Measurements from ENCODE around the gene CDH23. TPM values are rescaled to one million over a fixed set of nuclear protein-coding genes. Genes with fewer than 3 reads are reported as not detected.
A peak's percentile ranks its signal among the peaks of the same experiment; 100 is the strongest.

The CDH23 gene
- total and polyA plus RNA-seq, 9 of the 15 experiments (the other 6 are each of a cell fraction or from before 2014, with no cell fraction given), result 0.18 to 1.2 (median 0.47) TPM

- TF ChIP-seq, protein P1, sequence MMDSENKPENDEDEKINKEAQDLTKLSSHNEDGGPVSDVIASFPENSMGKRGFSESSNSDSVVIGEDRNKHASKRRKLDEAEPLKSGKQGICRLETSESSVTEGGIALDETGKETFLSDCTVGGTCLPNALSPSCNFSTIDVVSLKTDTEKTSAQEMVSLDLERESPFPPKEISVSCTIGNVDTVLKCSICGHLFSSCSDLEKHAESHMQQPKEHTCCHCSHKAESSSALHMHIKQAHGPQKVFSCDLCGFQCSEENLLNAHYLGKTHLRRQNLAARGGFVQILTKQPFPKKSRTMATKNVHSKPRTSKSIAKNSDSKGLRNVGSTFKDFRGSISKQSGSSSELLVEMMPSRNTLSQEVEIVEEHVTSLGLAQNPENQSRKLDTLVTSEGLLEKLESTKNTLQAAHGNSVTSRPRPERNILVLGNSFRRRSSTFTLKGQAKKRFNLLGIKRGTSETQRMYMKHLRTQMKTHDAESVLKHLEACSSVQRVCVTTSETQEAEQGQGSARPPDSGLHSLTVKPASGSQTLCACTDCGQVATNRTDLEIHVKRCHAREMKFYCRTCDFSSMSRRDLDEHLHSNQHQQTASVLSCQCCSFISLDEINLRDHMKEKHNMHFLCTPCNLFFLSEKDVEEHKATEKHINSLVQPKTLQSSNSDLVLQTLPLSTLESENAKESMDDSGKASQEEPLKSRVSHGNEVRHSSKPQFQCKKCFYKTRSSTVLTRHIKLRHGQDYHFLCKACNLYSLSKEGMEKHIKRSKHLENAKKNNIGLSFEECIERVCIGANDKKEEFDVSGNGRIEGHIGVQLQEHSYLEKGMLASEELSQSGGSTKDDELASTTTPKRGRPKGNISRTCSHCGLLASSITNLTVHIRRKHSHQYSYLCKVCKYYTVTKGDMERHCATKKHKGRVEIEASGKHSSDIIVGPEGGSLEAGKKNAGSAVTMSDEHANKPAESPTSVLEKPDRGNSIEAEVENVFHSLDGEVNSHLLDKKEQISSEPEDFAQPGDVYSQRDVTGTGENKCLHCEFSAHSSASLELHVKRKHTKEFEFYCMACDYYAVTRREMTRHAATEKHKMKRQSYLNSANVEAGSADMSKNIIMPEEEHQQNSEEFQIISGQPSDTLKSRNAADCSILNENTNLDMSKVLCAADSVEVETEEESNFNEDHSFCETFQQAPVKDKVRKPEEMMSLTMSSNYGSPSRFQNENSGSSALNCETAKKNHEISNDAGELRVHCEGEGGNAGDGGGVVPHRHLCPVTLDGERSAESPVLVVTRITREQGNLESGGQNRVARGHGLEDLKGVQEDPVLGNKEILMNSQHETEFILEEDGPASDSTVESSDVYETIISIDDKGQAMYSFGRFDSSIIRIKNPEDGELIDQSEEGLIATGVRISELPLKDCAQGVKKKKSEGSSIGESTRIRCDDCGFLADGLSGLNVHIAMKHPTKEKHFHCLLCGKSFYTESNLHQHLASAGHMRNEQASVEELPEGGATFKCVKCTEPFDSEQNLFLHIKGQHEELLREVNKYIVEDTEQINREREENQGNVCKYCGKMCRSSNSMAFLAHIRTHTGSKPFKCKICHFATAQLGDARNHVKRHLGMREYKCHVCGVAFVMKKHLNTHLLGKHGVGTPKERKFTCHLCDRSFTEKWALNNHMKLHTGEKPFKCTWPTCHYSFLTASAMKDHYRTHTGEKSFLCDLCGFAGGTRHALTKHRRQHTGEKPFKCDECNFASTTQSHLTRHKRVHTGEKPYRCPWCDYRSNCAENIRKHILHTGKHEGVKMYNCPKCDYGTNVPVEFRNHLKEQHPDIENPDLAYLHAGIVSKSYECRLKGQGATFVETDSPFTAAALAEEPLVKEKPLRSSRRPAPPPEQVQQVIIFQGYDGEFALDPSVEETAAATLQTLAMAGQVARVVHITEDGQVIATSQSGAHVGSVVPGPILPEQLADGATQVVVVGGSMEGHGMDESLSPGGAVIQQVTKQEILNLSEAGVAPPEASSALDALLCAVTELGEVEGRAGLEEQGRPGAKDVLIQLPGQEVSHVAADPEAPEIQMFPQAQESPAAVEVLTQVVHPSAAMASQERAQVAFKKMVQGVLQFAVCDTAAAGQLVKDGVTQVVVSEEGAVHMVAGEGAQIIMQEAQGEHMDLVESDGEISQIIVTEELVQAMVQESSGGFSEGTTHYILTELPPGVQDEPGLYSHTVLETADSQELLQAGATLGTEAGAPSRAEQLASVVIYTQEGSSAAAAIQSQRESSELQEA (IDR thresholded peaks at IDR 0.05; ENCODE audit: low read depth), result no peak
- no peak for TF ChIP-seq NR1H2 (CRISPR knock-in tag; IDR thresholded peaks at IDR 0.05)
- no peak for TF ChIP-seq PTTG1 (tag; IDR thresholded peaks at IDR 0.05; ENCODE audit: low read depth)
- no peak for TF ChIP-seq BCLAF1 (IDR thresholded peaks at IDR 0.05; ENCODE audit: borderline replicate concordance in 1 of 2, control insufficient read depth in 1 of 2, low read depth in 2 of 2, low read length in 1 of 2)
- TF ChIP-seq POLR2G (IDR thresholded peaks at IDR 0.05; ENCODE audit: low read depth, low read length), result no peak
- TF ChIP-seq KLF13 (tag; IDR thresholded peaks at IDR 0.05; ENCODE audit: borderline replicate concordance, low read depth), result no peak
- TF ChIP-seq ADNP (tag; IDR thresholded peaks at IDR 0.05), result peak; percentile 71
- TF ChIP-seq CCNT2 (IDR thresholded peaks at IDR 0.05; ENCODE audit: borderline replicate concordance, extremely low read depth, insufficient read length, low read depth, low read length), result no peak
- TF ChIP-seq ZNF780A (CRISPR knock-in tag; IDR thresholded peaks at IDR 0.05), result no peak
- peak; percentile 87 for TF ChIP-seq SMARCA5 (IDR thresholded peaks at IDR 0.05)
- TF ChIP-seq SMAD2 (IDR thresholded peaks at IDR 0.05; ENCODE audit: low read depth, low read length), result no peak
- no peak for TF ChIP-seq COPS2 (conservative IDR thresholded peaks at IDR 0.05)
- no peak for TF ChIP-seq ARID2 (IDR thresholded peaks at IDR 0.05)
- no peak for TF ChIP-seq PHF8 (IDR thresholded peaks at IDR 0.05; ENCODE audit: borderline replicate concordance, low read length)
- 0 out of 2 replicates have a peak, but pooled peaks have one; percentile 35 for TF ChIP-seq FOXP1 (CRISPR knock-in tag; IDR thresholded peaks at IDR 0.05)
- TF ChIP-seq ZNF165 (CRISPR knock-in tag; IDR thresholded peaks at IDR 0.05; ENCODE audit: borderline replicate concordance), result no peak
- no peak for TF ChIP-seq GTF2A2 (tag; IDR thresholded peaks at IDR 0.05)
Observed at GRCh38 chr10:71692598-71693306, 296.0 kb downstream of the CDH23 start (continued).
